ENCODE results near the gene WDR87.

DNA sequence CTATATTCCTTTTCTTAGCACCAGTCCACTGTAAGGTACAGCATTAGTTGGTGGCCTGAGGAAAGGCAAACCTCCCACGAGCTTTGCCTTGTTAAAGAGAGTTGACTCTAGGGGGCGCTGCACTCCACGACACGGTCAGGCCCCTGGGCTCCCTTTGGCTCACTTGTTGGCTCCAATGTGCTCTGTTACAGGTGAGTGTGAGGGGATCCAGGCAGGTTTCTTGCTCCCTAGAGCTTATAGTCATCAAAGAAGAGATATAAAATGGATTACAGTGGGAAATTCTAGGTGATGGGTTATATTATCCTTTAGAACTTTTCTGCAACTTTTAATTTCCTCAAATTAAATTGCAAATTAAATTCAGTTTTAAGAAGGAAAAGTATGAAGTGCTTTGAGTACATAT, 3.7 kb downstream of the WDR87 start:
- TF ChIP-seq EGR1 (IDR thresholded peaks at IDR 0.05), result no peak
- TF ChIP-seq, protein P1, sequence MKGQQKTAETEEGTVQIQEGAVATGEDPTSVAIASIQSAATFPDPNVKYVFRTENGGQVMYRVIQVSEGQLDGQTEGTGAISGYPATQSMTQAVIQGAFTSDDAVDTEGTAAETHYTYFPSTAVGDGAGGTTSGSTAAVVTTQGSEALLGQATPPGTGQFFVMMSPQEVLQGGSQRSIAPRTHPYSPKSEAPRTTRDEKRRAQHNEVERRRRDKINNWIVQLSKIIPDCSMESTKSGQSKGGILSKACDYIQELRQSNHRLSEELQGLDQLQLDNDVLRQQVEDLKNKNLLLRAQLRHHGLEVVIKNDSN (IDR thresholded peaks at IDR 0.05), result no peak
- no peak for TF ChIP-seq TAF1 (IDR thresholded peaks at IDR 0.05; ENCODE audit: low read depth)
- no peak for TF ChIP-seq EP300 (IDR thresholded peaks at IDR 0.05; ENCODE audit: borderline replicate concordance)
- no peak for TF ChIP-seq CREB1 (IDR thresholded peaks at IDR 0.05; ENCODE audit: low read depth)
- no peak for TF ChIP-seq TCF12 (IDR thresholded peaks at IDR 0.05; ENCODE audit: low read depth)
- peak; percentile 97 for TF ChIP-seq RAD21 (IDR thresholded peaks at IDR 0.05; ENCODE audit: low read depth)
- TF ChIP-seq, protein P2, sequence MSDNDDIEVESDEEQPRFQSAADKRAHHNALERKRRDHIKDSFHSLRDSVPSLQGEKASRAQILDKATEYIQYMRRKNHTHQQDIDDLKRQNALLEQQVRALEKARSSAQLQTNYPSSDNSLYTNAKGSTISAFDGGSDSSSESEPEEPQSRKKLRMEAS (IDR thresholded peaks at IDR 0.05), result no peak
- TF ChIP-seq, protein P3, sequence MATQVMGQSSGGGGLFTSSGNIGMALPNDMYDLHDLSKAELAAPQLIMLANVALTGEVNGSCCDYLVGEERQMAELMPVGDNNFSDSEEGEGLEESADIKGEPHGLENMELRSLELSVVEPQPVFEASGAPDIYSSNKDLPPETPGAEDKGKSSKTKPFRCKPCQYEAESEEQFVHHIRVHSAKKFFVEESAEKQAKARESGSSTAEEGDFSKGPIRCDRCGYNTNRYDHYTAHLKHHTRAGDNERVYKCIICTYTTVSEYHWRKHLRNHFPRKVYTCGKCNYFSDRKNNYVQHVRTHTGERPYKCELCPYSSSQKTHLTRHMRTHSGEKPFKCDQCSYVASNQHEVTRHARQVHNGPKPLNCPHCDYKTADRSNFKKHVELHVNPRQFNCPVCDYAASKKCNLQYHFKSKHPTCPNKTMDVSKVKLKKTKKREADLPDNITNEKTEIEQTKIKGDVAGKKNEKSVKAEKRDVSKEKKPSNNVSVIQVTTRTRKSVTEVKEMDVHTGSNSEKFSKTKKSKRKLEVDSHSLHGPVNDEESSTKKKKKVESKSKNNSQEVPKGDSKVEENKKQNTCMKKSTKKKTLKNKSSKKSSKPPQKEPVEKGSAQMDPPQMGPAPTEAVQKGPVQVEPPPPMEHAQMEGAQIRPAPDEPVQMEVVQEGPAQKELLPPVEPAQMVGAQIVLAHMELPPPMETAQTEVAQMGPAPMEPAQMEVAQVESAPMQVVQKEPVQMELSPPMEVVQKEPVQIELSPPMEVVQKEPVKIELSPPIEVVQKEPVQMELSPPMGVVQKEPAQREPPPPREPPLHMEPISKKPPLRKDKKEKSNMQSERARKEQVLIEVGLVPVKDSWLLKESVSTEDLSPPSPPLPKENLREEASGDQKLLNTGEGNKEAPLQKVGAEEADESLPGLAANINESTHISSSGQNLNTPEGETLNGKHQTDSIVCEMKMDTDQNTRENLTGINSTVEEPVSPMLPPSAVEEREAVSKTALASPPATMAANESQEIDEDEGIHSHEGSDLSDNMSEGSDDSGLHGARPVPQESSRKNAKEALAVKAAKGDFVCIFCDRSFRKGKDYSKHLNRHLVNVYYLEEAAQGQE (IDR thresholded peaks at IDR 0.05; ENCODE audit: low read depth), result no peak
- no peak for TF ChIP-seq YY1 (IDR thresholded peaks at IDR 0.05; ENCODE audit: low read depth)
- TF ChIP-seq CEBPB (IDR thresholded peaks at IDR 0.05), result no peak
- no peak for TF ChIP-seq NFIC (IDR thresholded peaks at IDR 0.05)
- TF ChIP-seq FOXM1 (IDR thresholded peaks at IDR 0.05; ENCODE audit: borderline replicate concordance, low read depth), result no peak
